Mononuclear cell (primary cell): ENCODE data around the gene GPN2. TPM values are rescaled to one million over a fixed set of nuclear protein-coding genes. Genes with fewer than 3 reads are reported as not detected.

ENCODE experiments used
- H3K27me3 ChIP-seq: 2 replicates; pipeline ENCODE4 v1.6.0; 2011; ENCODE audit warnings: low read length, control low read depth; ENCODE audit not compliant: insufficient read depth
- H3K4me1 ChIP-seq: 2 replicates; pipeline ENCODE4 v1.5.1; 2011; ENCODE audit warnings: mild to moderate bottlenecking, low read length, control low read depth; ENCODE audit not compliant: insufficient read depth
- H3K4me3 ChIP-seq: 2 replicates; pipeline ENCODE4 v1.5.1; 2011; ENCODE audit warnings: mild to moderate bottlenecking, low read length, moderate library complexity
- H3K9me3 ChIP-seq: 2 replicates; pipeline ENCODE4 v1.5.1; 2011; ENCODE audit warnings: low read depth, mild to moderate bottlenecking, control low read depth, low read length
- total RNA-seq: library from RNA; depleted of rRNA; stranded (reverse); fragments of >200 nt; gene quantifications from one replicate; pipeline ENCODE4 v1.2.3, GENCODE V29; 2012

The GPN2 gene
- total RNA-seq, 1 donor, result 11.1 TPM

GRCh38 chr1:26833432-26834405, 56.4 kb downstream of the GPN2 start:
- H3K9me3 ChIP-seq, result no peaks in the 10 kb centered on the region
- no peaks in the 10 kb centered on the region for H3K27me3 ChIP-seq
- H3K4me1 ChIP-seq, result peaks cover 60% of the 10 kb centered on the region
- peak overlapping the region; percentile 7 for H3K4me3 ChIP-seq

DNA sequence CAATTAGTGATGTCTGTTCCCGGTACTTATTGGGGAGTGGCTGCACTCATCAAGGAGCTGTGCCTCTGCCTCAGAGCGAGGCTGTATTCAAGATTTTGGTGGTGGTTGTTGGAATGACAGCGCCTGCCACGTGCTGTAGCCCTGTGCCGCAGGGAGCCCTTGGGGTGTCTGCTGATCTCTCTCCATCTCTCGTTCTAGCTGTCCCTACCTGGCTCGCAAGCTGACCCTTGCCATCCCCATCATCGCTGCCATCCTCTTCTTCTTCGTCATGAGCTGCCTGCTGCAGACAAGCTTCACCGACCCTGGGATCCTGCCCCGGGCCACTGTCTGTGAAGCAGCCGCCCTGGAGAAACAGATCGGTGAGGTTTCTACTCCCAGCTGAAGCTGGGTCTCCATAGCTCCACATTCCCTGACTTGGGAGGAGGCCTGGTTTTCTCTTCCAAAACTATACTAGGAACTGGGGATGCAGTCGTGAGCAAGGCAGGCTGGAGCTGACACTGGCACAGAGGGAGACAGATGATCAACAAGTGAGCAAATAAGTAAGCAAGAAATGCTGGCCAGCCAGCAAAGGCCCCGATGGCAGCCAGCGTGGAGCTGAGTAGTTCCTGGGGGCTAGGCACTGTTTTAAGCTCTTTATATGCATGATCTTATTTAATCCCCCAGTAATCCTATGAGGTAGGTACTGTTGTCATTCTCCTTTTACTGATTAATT, 57.7 kb downstream of the GPN2 start:
- Histone ChIP-seq H3K27me3 (no peaks in the 10 kb centered on the region), H3K4me3 (no peak overlapping the region), H3K4me1 (peaks cover 66% of the 10 kb centered on the region), H3K9me3 (no peaks in the 10 kb centered on the region)

DNA sequence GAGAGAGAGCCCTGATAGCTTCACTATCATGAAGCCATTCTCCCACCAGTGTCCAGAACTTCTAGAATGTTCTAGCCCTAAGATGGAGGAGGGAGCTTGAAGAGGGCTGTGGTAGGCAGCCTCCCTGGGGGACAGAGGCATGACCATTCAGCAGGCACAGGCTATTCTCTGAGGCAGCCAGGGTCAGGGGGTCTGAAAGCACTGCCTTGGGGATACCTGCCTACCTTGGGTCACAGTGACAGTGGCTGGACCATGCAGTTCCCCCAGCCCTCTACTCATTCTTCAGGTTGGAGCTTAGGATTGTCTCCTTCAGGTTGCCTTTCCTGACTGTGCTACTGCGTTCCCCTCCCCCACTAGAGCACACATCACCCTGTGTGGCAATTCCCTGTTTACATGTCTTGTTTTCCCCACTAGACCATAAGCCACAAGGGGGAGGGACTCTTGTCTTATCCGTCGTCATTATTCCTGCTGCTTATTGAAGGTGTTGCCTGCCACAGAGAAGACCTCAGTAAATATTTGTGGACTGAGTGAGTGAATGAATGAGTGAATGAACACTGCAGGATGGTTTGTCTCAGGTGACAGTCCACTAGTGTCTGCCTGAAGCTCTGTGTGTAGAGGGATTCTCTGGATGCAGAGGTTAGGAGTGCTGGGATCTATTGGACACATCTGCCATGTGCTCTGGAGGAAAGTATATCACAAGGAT, 58.4 kb downstream of the GPN2 start:
- H3K4me3 ChIP-seq, result no peak overlapping the region
- H3K9me3 ChIP-seq, result no peaks in the 10 kb centered on the region
- peaks cover 68% of the 10 kb centered on the region for H3K4me1 ChIP-seq
- no peaks in the 10 kb centered on the region for H3K27me3 ChIP-seq

- Histone ChIP-seq H3K4me3 (no peak overlapping the region), H3K27me3 (no peaks in the 10 kb centered on the region), H3K9me3 (no peaks in the 10 kb centered on the region), H3K4me1 (peaks cover 71% of the 10 kb centered on the region)
These were observed 59.0 kb downstream of the GPN2 start for GRCh38 chr1:26831059-26831458.

GRCh38 chr1:26829184-26829911, 60.7 kb downstream of the GPN2 start:
- Histone ChIP-seq H3K9me3 (no peaks in the 10 kb centered on the region), H3K27me3 (no peaks in the 10 kb centered on the region), H3K4me1 (peaks cover 75% of the 10 kb centered on the region), H3K4me3 (peak overlapping the region; percentile 23)

DNA sequence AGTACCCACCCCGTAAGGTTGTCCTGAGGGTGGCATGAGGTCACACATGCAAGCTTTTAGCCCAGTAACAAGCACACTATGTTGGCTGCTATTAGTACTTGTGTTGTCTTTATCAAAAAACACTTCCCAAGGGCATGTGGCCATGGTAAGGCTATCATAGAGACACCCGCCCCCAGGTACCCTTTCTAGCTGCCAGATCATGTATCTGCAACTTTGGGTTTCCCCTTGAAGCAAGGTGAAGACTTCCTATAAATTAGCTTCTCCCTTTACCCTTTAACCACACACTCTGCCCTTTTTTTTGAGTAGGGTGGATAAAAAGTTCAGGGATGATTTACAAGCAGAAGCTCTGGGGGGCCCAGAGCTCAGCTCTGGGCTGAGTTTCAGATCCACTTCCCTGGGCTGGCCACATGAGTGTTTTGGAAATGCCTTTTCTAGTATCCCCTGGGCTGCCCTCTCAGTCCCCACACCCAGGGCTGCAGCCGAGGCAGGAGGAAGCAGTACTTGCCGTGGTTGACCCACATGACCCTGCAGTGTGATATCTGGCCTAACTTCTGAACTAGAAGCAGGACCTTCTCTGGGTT, 61.6 kb downstream of the GPN2 start:
- Histone ChIP-seq H3K9me3 (no peaks in the 10 kb centered on the region), H3K27me3 (no peaks in the 10 kb centered on the region), H3K4me1 (peaks cover 66% of the 10 kb centered on the region), H3K4me3 (peak overlapping the region; percentile 23)

- Histone ChIP-seq H3K4me3 (peak overlapping the region; percentile 49), H3K4me1 (peaks cover 58% of the 10 kb centered on the region), H3K9me3 (no peaks in the 10 kb centered on the region), H3K27me3 (no peaks in the 10 kb centered on the region)
These were observed 62.4 kb downstream of the GPN2 start for GRCh38 chr1:26827663-26828062.

DNA sequence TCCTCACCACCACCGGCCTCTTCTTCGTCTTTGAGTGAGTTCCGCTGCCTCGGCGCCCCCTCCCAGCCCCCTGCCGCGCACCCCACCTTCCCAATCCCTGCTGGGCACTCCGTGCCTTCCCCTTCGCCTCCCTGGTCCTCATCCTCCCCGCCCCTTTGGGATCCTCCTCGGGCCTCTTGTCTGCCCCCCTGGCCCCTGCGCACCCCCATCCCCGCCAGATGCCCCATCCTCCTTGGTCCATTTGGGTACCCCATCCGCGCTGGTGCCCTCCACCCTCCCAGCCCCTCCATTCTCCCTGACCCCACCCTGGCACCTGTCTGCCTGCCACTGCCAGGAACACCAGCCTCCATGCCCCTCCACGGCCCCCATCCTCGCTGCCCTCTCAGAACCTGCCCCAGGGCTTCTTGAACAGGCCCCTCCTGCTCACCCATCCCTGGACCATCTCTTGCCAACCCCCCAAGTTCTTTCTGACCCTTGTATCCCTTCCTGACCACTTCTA, 62.9 kb downstream of the GPN2 start:
- H3K27me3 ChIP-seq, result no peaks in the 10 kb centered on the region
- H3K4me1 ChIP-seq, result peaks cover 53% of the 10 kb centered on the region
- peak overlapping the region; percentile 49 for H3K4me3 ChIP-seq
- no peaks in the 10 kb centered on the region for H3K9me3 ChIP-seq

DNA sequence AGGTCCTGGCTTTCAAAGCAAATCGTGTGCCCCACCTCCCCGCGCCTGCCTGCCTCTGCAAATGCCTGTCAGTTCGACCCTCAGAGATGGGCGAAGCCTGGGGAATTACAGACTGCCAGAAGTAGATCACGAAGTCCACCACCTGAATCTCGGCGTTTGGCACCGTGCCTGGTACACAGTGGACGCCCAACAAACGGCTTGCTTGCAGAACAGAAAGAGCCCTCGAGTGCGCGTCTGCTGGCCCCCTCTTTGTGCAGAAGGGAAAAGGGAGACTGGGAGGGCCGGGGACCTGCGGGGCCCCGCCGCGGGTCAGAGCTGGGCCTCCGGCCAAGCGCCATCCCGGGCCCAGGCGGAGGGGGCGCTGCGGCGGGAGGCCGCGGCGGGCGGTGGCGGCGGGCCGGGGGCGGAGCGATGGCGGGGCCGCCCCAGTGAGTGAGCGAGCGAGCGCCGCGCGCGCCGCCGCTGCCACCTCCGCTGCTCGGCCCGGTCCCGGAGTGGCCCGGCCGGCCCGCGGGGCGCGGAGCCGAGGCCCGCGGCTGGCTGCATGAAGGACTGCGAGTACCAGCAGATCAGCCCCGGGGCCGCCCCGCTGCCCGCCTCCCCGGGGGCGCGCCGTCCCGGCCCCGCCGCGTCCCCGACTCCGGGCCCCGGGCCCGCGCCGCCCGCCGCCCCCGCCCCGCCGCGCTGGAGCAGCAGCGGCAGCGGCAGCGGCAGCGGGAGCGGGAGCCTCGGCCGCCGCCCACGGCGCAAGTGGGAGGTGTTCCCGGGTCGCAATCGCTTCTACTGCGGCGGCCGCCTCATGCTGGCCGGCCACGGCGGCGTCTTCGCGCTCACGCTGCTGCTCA, 63.6 kb downstream of the GPN2 start, which contains the start of gene ZDHHC18:
ZDHHC18 (plus strand) TSS at position 428 of the 845 bp plus-strand sequence; CDS start at position 545, 117 bp downstream.
- H3K9me3 ChIP-seq, result no peaks in the 10 kb centered on the region
- H3K4me3 ChIP-seq, result peak within 1 kb of the TSS; percentile 49
- H3K4me1 ChIP-seq, result peaks cover 52% of the 10 kb centered on the region
- no peaks in the 10 kb centered on the region for H3K27me3 ChIP-seq

Other genes with a start within 250 kb of the GPN2 start
- 55.4 TPM for gene ARID1A, start 194.3 kb downstream of the GPN2 start, total RNA-seq
- 5.2 TPM for gene PIGV, start 102.3 kb downstream of the GPN2 start, total RNA-seq
- 26.1 TPM for gene ZDHHC18, start 63.6 kb downstream of the GPN2 start, total RNA-seq
- gene SFN, start 27.1 kb downstream of the GPN2 start, total RNA-seq, result 0.52 TPM
- gene GPATCH3, start 10.2 kb upstream of the GPN2 start, total RNA-seq, result 11.8 TPM
- not detected for gene NR0B2, start 23.7 kb upstream of the GPN2 start, total RNA-seq
- 8.8 TPM for gene NUDC, start 31.5 kb upstream of the GPN2 start, total RNA-seq
- gene KDF1, start 70.2 kb upstream of the GPN2 start, total RNA-seq, result 0.63 TPM
- 1.2 TPM for gene TRNP1, start 103.4 kb upstream of the GPN2 start, total RNA-seq
- gene TENT5B, start 122.6 kb upstream of the GPN2 start, total RNA-seq, result 0.42 TPM